ENCODE measurements around the gene PLAAT2.
"Not testable (repeated sequence)": the region's sequence is repeated elsewhere in the genome, so short reads cannot be mapped to it uniquely, and the experiment has no call there.

The PLAAT2 gene

GRCh38 chr11:63551091-63551888, 11.9 kb downstream of the PLAAT2 start:
- DNase-seq (ENCODE audit: insufficient read length, low spot score) (no peak), FAIRE-seq (no peak)

DNA sequence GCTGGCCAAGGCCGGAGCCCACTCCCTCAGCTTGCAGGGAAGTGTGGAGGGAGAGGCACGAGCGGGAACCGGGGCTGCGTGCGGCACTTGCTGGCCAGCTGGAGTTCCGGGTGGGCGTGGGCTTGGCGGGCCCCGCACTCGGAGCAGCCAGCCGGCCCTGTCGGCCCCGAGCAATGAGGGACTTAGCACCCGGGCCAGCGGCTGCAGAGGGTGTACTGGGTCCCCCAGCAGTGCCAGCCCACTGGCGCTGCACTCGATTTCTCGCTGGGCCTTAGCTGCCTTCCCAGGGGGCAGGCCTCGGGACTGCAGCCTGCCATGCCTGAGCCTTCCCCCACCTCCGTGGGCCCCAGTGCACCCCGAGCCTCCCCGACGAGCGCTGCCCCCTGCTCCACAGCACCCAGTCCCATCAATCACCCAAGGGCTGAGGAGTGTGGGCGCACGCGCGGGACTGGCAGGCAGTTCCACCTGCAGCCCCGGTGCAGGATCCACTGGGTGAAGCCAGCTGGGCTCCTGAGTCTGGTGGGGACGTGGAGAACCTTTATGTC, 13.0 kb downstream of the PLAAT2 start:
- FAIRE-seq; DNase-seq (ENCODE audit: insufficient read length, low spot score): not testable (repeated sequence)

GRCh38 chr11:63549411-63549810, 13.8 kb downstream of the PLAAT2 start:
- FAIRE-seq (no peak), DNase-seq (ENCODE audit: insufficient read length, low spot score) (no peak)

DNA sequence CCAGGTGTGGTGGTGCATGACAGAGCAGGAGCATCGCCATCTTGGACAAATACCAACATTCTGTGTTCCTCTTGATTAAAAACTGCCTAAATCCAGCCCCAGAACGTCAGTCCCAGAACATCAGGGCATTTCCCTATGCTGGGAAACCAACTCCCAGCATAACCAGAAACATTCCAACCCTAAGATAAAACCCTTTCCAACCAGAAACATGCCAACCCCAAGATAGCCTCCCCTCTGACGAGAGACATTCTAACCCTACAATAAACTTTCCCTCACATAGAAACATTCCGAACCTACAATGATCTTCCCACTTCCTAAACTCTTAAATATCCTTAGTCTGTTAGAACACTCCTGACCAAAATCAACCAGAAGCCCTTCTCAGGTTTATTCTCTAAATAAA, 15.0 kb downstream of the PLAAT2 start:
- DNase-seq (ENCODE audit: insufficient read length, low spot score) (no peak), FAIRE-seq (no peak)

GRCh38 chr11:63547061-63547460, 16.1 kb downstream of the PLAAT2 start:
- no peak for DNase-seq (ENCODE audit: insufficient read length, low spot score)
- FAIRE-seq: no peak

GRCh38 chr11:63543711-63544110, 19.5 kb downstream of the PLAAT2 start:
- no peak for DNase-seq (ENCODE audit: insufficient read length, low spot score)
- FAIRE-seq: no peak

DNA sequence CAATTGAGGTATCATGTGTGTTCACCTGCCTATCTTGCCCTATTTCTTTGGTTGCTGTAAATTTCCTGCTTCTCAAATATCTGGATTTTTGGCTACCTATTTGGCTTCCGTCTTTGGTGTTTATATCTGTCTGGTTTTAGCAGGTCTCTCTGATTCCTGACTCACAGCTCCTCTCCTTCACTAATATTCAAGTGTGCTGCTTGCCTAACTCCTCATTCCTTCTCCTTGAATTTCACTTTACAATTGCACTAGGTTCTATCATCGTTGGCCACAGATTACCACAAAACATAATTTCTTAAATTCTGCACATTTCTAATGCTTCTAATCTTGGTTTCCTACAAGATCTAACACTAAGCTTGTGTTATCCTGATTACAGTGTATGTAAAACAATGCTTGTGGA, 20.7 kb downstream of the PLAAT2 start:
- not testable (repeated sequence) for FAIRE-seq; DNase-seq (ENCODE audit: insufficient read length, low spot score)

- no peak for DNase-seq (ENCODE audit: insufficient read length, low spot score)
- no peak for FAIRE-seq
These were observed 25.7 kb downstream of the PLAAT2 start for GRCh38 chr11:63537293-63538101.

- FAIRE-seq: no peak
- peak; percentile 36 for DNase-seq (ENCODE audit: insufficient read length, low spot score)
These were observed 26.4 kb downstream of the PLAAT2 start, which contains the start of gene PLAAT4 for GRCh38 chr11:63536669-63537292. Gene PLAAT4 (plus strand): TSS chr11:63536808. CDS start chr11:63536869, 61 bp downstream.

DNA sequence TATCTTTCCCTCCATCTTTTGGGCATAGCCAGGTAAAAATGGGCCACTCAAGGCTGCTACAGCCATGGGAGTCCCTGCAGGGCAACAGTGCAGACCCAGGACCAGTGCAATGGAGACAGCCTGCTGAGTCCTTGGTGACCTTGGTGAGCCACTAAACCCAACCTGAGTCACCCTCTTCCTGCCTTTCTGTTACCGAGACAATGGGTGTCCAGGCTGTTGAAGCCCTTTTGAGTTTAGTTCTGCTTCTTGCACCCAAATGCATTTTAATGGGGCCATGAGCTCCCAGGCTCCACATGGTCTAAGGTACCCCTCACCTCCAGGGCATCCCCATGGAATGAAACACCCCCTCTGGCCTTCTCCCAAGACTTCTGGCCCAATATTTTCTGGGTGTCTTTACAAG, 27.4 kb downstream of the PLAAT2 start:
- DNase-seq (ENCODE audit: insufficient read length, low spot score) (no peak), FAIRE-seq (no peak)

DNA sequence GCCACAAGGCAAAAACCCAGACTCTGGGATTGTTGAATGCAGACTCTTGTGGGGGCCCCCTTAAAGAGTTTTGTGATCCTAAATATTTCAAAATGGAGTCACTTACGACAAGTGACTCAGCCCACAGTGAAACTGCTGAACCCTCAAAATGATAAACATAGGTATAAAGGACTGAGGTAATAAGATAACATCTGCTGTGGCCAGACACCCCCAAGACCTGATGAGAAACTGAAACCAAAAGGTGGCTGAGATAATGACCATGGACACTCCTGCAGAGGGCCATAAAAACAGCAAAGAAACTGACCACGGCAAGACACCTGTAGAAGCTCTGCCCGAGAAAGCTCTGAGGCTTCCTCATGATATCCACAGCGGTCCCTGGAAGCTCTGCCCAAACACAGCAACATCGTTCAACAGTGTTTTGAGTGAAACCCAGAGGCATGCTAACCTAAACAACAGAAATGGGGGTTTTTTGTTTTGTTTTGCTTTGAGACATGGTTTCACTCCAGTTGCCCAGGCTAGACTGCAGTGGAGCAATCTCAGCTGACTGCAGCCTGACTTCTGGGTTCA, 28.2 kb downstream of the PLAAT2 start:
- no peak for FAIRE-seq
- DNase-seq (ENCODE audit: insufficient read length, low spot score): no peak

GRCh38 chr11:63534076-63534475, 29.1 kb downstream of the PLAAT2 start:
- DNase-seq (ENCODE audit: insufficient read length, low spot score) (no peak), FAIRE-seq (no peak)

DNA sequence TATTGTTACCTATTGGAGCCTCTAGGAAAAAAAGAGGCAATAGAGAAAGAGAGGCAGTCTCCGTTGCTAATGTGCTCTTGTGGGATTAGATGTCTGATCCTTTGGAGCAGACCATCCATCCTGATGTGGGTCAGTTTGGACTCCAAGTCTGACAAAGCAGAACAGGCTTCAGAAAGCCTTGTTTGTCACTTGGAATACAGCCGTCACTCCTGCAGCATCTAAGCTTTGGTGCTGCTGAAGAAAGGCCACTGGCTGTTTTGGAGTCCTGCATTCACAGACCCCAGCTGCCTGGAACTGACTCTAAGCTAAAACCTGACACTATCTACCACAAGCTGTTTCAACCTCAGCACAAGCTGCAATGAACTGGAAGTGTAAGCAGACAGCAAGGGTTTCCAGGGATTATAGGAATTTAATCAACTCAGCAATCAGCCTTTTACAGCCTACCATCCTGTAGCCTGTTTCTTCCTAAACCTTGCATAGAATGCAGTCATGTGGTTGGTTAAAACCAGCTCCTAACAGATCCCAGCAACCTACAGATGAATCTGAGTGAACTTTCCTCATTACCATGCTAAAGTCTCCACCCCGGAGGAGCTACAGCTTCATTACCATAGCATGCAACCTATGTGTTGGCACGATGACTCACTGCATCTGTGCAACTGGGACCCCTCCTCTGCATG, 30.2 kb downstream of the PLAAT2 start:
- FAIRE-seq: no peak
- no peak for DNase-seq (ENCODE audit: insufficient read length, low spot score)

DNA sequence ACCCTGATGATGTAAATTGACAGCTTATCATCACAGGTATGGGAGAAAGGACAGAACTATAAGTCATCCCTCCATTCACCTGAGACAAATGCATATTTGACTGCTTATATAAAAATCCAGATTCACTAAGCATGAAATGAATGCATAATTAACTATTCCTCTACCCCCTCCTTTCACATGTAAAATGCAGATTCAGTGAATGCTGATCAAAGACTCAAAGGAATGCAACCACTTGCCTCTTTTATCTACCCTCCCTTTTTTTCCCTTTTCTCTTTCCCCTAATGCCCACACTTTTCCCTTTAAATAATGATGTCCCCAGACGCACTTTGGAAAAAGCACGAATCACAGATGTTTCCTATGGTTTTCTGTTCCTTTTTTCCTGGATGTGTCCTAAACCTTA, 31.1 kb downstream of the PLAAT2 start:
- DNase-seq (ENCODE audit: insufficient read length, low spot score): no peak
- FAIRE-seq: no peak

DNA sequence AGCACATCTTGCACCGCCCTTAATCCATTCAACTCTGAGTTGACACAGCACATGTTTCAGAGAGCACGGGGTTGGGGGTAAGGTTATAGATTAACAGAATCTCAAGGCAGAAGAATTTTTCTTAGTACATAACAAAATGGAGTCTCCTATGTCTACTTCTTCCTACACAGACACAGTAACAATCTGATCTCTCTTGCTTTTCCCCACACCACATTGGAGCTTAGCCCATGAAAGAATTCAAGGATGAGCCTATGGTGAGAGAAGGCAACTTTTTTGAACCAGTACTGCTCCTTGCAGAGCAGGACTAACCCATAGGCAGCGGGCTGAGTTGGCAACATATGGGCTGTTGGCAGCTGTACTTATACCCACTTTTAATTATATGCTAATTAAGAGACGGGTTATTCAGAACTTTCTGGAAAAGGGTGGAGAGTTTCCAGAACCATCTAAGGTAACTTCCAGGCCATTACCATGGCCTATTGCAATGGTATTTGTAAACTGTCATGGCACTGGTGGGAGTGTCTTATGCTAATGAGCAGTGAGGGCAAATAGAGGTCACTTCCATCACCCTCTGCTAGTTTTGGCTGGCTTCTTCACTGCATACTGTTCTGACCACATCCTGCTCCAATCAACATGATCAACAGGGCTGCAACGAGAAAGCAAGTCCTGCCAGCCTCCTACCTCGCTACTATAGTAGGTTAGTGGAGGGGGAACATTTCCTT, 31.9 kb downstream of the PLAAT2 start:
- not testable (repeated sequence) for FAIRE-seq
- DNase-seq (ENCODE audit: insufficient read length, low spot score): peak; percentile 31

DNA sequence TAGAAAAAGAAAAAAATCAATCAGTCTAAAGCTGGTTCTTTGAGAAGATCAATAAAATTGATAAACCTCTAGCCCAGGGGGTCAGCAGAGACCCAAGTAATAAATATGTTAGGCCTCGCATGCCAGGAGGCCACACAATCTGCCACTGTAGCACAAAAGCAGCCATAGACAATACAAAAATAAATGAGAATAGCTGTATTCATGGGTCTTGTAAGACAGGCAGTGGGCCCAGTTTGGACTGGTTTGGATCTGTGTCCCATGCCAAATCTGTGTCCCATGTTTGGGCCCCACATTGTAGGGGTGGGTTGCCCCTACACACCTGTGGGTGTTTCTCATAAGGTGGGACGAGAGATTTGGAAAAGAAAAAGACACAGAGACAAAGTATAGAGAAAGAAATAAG, 33.2 kb downstream of the PLAAT2 start:
- DNase-seq (ENCODE audit: insufficient read length, low spot score) (no peak), FAIRE-seq (no peak)

- DNase-seq (ENCODE audit: insufficient read length, low spot score); FAIRE-seq: not testable (repeated sequence)
These were observed 33.8 kb downstream of the PLAAT2 start for GRCh38 chr11:63529373-63529772.

DNA sequence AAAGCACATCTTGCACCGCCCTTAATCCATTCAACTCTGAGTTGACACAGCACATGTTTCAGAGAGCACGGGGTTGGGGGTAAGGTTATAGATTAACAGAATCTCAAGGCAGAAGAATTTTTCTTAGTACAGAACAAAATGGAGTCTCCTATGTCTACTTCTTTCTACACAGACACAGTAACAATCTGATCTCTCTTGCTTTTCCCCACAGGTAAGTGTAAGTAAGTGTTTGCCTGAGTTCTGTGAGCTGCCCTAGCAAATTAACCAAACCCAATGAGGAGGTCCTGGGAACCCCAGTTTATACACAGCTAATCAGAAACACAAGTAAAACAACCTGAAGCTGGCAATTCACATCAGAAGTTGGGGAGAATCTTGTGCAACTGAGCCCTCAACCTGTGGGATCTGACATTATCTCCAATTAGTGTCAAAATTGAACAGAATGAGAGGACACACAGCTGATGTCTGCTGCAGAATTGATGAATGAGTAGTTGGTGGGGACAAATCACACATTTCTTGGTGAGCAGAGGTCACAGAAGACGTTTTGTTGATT, 34.4 kb downstream of the PLAAT2 start:
- DNase-seq (ENCODE audit: insufficient read length, low spot score); FAIRE-seq: not testable (repeated sequence)

DNA sequence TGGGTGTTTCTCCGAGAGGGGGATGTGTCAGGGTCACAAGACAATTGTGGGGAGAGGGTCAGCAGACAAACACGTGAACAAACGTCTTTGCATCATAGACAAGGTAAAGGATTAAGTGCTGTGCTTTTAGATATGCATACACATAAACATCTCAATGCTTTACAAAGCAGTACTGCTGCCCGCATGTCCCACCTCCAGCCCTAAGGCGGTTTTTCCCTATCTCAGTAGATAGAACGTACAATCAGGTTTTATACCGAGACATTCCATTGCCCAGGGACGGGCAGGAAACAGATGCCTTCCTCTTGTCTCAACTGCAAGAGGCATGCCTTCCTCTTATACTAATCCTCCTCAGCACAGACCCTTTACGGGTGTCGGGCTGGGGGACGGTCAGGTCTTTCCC, 35.0 kb downstream of the PLAAT2 start:
- DNase-seq (ENCODE audit: insufficient read length, low spot score); FAIRE-seq: not testable (repeated sequence)

Data from HTR-8/SVneo (cell line).